GM21737 (cell line): Measurements from ENCODE around the gene C9orf43.

Source experiments
- ATAC-seq: cut with Tn5 transposase; IDR thresholded peaks from one replicate; pipeline ENCODE4 v1.9.1; 2021; ENCODE audit warnings: mild to moderate bottlenecking, moderate library complexity; ENCODE audit not compliant: unreplicated experiment

C9orf43 gene

DNA sequence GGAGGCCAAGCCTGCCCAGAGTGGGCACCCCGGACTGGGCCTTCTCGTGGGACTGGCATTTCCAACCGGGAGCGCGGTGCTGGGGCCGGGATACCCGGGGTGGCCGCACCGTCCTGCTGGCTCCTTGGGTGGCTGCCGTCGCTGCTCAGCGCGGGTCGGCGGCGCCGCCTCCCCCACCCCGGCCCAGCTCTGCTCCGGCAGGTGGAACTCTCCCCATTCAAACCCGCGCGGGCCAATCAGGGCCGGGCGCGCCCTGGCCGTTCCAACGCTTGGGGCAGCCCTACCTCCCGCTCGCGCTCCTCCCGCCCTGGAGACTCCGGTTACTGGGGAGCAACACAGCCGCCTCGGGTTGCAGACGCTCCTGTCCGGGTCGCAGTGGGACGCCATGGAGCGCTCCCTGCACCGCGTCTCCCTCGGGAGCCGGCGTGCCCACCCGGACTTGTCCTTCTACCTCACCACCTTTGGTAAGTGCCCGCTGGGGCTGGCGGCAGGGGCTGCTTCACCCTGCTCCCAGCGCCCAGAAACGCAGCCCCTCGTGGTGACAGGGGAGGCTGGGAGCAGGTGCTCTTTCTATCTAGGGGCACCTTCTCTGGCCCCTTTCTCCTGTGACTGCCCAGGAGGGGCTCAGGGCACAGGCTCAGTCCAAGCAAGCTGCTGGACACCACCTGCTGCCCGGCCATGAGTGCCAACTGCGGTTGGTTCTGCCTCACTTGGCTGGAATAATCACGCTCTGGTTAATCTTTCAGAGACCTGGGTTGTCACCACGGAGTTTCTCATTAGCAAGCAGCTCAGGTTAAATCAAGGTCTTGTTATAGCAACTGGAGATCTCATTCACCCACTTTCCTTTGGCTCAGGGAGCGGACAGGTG is 53.1 kb downstream of the C9orf43 start, which contains the start of gene RGS3:
RGS3 (plus strand) TSS at position 310 of the 868 bp plus-strand sequence; CDS start at position 386, 76 bp downstream.
- ATAC-seq = no peak

DNA sequence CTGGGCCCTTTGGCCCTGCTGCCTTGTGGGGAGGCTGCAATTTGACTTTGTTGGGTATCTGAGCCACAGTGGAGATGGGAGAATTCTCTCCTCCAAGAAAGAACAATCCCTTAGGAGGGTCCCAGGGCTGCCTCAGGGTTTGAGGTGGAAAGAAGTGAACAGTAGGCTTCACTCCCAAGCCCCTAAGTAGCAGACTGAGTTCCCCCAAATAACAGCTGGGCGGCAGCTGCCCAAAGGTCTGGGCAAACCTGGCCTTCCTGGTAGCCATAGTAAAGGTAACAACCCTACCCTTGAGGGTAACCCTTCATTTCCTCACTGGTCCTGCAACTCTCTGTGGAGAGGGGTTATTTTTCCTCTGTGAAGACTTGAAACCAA is 53.7 kb downstream of the C9orf43 start:
- ATAC-seq = no peak

GRCh38 chr9:113465599-113466140 is 55.1 kb downstream of the C9orf43 start:
- no peak for ATAC-seq

DNA sequence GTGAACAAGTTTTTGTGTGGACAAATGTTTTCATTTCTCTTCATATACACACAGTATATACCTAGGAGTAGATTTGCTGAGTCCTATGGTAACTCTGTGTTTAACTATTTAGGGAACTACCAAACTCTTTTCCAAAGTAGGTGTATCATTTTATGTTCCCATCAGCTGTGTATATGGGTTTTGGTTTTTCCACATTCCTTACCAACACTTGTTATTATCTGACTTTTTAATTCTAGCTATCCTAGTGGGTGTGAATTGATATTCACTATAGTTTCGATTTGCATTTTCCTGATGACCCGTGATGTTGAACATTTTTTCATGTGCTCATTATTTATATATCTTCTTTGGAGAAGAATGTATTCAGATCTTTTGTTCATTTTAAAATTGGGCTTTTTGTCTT is 56.6 kb downstream of the C9orf43 start:
- ATAC-seq = no peak

- ATAC-seq = no peak
These were observed 58.3 kb downstream of the C9orf43 start for GRCh38 chr9:113468716-113469448.

GRCh38 chr9:113471143-113471542 is 60.6 kb downstream of the C9orf43 start:
- no peak for ATAC-seq

- ATAC-seq = no peak
These were observed 61.0 kb downstream of the C9orf43 start for GRCh38 chr9:113471566-113471965.

- ATAC-seq = no peak
These were observed 61.7 kb downstream of the C9orf43 start for GRCh38 chr9:113472199-113472598.

GRCh38 chr9:113474360-113475028 is 63.9 kb downstream of the C9orf43 start:
- ATAC-seq = no peak

DNA sequence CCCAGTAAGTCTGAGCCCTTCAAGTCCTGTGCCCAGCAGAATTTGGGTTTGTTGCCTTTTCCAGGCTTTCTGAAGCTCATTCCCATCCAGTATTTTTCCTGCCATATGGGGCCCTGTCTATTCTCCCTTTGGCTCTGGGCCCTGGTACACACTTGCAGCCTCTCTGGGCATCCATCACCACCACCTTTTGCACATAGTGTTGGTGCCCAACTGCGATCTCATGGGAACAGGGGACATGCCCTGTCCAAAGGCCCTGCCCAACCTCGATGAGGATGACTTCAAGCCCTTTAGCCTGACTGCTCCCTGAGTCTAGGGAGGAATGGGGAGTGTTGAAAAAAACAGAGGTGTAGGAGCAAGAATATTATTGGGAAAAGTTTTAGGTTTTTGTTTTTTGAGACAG is 64.5 kb downstream of the C9orf43 start:
- ATAC-seq = no peak

- ATAC-seq = no peak
These were observed 65.4 kb downstream of the C9orf43 start for GRCh38 chr9:113475992-113476391.

- no peak for ATAC-seq
These were observed 66.0 kb downstream of the C9orf43 start for GRCh38 chr9:113476511-113476916.

- no peak for ATAC-seq
These were observed 66.5 kb downstream of the C9orf43 start for GRCh38 chr9:113477058-113477457.

DNA sequence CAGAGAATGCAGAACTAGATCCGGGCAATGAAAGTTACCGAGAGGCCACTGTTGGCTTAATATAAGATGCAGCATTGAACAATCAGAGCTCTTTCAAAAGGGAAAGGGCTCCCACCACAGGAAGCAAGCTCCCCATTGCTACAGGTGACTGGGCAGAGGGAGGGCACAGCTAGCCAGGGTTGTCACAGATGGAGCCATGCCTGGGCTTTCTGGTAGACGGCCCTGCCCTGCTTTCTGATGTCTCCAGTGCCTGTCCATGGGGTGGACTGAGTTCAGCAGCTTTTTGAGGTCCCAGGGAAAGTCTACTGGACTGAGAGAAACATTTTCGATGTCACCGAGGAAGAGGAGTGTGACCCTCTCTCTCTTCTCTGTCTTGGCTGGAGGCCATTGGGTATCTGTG is 67.1 kb downstream of the C9orf43 start:
- no peak for ATAC-seq

DNA sequence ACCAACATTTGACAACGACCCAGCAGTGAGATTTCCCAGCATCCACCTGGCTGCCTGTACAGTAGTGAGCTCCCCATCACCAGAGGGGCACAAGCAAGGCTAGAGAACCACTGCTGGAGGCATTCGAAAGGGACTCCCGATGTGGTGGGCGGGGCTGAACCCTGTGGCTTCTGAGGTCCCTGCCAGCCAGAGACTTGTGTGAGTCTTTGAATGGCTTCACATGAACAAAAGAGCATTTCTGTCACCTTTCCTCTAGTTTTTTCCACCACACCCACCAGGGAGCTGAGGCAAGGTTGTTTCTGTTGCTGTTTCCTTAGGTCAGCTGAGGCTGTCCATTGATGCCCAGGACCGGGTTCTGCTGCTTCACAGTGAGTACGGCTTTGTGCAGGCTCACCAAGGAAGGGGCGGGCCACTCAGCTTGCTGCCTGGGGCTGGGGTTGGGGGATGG is 68.7 kb downstream of the C9orf43 start:
- ATAC-seq = no peak
